ENCODE measurements around the gene IER5L.
"Not testable (repeated sequence)": the region's sequence is repeated elsewhere in the genome, so short reads cannot be mapped to it uniquely, and the experiment has no call there.

Gene IER5L

DNA sequence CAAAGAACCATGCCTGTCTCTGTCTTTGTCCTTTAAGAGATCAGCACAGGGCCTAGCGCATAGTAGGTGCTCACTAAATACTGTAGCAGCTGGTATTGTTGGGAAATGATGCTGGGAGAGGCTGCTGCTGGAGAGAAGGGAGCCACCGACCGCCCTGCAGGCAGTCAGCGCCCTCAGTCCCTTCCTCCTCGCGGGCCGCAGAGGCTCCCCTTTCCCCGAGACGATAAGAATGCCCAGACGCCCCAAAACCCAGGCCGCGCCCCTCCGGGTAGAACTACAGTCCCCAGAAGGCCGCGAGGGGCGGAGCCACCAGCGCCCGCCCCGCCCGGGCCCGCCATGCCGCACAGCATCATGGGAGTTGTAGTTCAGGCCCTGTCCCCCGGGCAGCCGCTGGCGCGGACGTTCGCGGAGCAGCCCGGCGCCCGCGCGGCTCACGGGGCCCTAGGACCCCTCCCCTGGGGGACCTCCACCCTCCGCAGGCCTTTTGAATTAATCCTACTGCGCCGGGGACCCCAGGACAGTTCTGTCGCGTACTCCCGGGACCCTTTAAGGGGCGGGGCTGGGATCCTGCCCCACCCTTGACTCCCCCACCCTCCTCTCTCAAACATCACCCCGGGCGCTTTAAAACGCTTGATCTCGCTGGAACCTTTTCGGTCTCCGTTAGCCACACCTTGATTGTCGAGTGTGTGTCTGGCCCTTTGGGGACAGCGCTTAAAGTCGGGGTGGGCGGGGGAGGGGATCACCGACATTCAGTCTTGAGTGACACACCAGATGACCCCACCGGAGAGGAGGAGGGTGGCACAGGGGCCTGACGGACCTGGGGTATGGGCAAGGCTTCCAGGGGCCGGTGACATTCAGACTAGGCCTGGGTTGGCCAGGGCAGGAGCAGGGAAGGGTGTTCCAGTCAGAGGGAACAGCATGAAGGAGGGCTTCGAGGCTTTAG, 24.8 kb upstream of the IER5L start:
- DNase-seq (ENCODE audit: low read depth) = peak; percentile 55

DNA sequence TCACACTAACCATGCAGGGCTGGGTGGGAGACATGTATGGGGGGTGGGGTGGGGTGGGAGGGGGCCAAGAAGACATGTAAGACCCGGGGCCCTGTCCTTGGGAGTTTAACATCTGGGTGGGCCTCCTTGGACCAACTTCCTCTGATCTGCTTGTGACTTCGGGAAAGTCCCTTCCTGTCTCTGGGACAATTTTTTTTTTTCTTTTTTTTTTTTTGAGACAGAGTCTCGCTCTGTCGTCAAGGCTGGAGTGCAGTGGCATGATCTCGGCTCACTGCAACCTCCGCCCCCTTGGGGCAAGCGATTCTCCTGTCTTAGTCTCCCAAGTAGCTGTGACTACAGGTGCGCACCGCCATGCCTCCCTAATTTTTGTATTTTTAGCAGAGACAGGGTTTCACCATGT, 23.8 kb upstream of the IER5L start:
- DNase-seq (ENCODE audit: low read depth) = no peak

DNA sequence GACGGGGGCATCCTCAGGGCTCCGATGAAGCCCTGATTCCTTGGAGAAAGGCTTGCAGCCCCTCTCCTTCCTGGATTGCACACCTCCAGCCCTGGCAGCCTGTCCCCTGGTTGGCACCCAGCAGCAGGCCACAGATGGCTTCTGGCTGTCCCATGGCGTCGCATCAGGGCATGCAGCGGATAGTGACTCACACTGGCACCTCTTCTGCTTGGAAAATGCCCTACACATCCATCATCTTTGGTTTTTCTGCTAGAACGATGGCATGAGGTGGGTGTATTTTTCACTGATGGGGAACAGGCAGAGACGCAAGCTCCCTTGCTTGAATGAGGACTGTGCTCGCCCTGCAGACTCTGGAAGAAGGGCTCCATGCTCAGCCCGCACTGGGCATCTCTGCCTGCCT, 23.2 kb upstream of the IER5L start:
- no peak for DNase-seq (ENCODE audit: low read depth)

DNA sequence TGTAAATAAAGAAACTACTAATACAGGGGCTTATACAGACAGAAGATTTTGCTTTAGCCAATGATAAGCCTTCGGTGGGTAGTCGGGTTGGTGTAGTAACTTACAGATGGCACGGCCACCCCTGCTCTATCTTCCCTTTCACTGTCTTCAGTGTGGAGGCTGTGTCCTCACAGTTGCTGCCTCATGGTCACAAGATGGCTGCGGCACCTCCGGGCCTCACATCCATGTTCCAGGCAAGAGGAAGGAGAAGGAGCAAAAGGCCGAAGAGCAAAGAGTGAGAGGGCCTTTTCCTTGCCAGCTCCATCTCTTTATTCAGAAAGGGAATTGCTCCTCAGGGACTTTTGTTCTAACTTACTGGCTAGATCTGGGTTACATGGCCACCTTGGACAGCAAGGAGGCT, 22.2 kb upstream of the IER5L start:
- DNase-seq (ENCODE audit: low read depth) = no peak

- DNase-seq (ENCODE audit: low read depth) = no peak
Measured at GRCh38 chr9:129199044-129199435, 21.0 kb upstream of the IER5L start.

DNA sequence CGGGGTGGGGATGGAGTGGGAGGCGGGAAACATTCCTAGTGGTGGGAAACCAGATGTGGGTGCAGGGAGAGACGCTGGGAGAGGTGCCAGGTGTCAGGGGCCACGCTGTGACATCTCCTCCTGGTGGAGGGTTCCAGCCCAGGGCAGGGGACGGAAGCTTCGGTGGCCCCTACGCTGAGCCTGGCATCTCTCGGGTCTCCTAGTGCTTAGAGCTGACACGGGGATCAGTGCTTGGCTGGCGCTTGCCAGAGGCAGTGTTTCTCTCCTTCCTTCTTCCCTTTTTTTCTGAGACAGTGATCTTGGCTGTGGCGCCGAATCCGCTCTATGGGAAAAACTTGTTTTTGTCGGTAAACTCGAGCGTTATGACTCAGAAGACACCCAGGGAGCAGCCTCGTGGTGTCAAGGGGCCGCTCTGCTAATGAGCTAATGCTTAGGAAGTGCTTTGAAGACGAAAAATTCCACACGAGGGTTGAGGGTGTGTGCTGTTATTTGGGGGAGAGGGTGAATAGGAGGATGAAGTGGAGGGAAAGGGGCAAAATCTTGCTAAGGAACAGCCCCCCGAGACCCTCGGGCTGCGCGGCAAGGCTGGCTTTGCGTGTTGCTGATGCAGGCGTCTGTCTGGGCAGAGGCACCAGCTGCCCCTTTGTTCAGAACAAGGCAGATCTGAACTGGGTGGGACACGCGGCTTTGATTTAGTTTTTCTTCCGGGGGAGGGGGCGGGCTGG, 20.4 kb upstream of the IER5L start:
- DNase-seq (ENCODE audit: low read depth) = peak; percentile 68

- DNase-seq (ENCODE audit: low read depth) = no peak
Measured at GRCh38 chr9:129197978-129198318, 19.9 kb upstream of the IER5L start.

- not testable (repeated sequence) for DNase-seq (ENCODE audit: low read depth)
Measured at GRCh38 chr9:129197045-129197444, 19.0 kb upstream of the IER5L start.

GRCh38 chr9:129195606-129196005, 17.5 kb upstream of the IER5L start:
- no peak for DNase-seq (ENCODE audit: low read depth)

DNA sequence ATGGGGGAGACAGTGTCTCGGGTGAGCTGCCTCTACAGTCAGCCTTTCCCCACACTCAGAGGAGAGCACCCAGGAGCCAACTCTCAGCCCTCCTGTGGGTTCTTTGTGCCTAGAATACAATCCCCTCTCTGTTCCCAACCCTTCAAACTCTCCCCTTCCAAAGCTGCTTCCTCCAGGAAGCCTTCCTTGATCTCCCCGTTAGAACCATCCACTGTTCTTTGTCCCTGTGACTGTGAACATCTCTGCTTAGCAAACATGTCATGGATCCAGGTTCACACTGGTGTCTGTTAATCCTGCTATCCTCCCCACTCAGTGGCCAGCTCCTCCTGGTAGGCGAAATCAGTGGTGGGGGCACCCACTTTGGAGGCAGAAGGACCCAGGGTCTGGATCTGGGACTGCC, 16.2 kb upstream of the IER5L start:
- no peak for DNase-seq (ENCODE audit: low read depth)

GRCh38 chr9:129193655-129194054, 15.6 kb upstream of the IER5L start:
- DNase-seq (ENCODE audit: low read depth) = no peak

GRCh38 chr9:129191234-129191633, 13.2 kb upstream of the IER5L start:
- DNase-seq (ENCODE audit: low read depth) = no peak

DNA sequence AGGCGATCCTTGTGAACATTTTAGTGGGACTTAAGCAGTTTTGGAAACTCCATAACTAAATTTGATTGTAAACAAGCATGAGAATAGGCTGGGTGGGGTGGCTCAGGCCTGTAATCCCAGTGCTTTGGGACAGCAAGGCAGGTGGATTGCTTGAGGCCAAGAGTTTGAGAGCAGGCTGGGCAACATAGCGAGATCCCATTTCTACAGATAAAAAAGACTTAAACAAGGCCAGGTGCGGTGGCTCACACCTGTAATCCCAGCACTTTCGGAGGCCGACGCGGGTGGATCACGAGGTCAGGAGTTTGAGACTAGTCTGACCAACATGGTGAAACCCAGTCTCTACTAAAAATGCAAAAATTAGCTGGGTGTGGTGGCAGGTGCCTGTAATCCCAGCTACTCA, 11.9 kb upstream of the IER5L start:
- DNase-seq (ENCODE audit: low read depth) = not testable (repeated sequence)

- no peak for DNase-seq (ENCODE audit: low read depth)
Measured at GRCh38 chr9:129187042-129187441, 9.0 kb upstream of the IER5L start.

GRCh38 chr9:129185991-129186390, 7.9 kb upstream of the IER5L start:
- no peak for DNase-seq (ENCODE audit: low read depth)

GRCh38 chr9:129185402-129185801, 7.3 kb upstream of the IER5L start:
- DNase-seq (ENCODE audit: low read depth) = no peak

DNA sequence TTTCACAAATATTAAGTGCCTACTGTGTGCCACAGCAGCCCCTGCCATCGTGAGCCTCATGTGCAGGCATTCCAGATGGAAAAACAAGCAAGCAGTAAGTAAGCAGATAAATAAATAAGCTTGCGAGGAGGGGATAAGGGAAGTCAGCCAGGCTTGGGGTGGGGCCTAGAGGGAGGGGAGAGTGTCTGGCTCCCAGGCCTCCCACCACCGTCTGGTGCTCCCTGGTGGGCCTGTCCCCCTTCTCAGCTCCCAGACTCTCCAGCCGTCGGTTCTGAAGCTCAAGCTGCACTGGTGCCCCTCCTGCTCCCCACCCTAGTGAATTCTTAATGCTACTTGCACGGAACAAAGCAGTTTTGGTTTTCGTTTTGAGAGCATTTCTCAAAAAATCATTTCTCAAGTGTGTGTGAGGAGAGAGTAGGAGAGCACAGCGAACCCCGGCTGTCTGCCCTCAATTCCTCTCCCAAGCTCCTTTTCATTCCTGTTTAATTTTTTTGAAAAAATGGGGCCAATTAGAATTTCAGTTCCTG, 6.6 kb upstream of the IER5L start:
- no peak for DNase-seq (ENCODE audit: low read depth)

GRCh38 chr9:129184219-129184524, 6.1 kb upstream of the IER5L start:
- DNase-seq (ENCODE audit: low read depth) = no peak

DNA sequence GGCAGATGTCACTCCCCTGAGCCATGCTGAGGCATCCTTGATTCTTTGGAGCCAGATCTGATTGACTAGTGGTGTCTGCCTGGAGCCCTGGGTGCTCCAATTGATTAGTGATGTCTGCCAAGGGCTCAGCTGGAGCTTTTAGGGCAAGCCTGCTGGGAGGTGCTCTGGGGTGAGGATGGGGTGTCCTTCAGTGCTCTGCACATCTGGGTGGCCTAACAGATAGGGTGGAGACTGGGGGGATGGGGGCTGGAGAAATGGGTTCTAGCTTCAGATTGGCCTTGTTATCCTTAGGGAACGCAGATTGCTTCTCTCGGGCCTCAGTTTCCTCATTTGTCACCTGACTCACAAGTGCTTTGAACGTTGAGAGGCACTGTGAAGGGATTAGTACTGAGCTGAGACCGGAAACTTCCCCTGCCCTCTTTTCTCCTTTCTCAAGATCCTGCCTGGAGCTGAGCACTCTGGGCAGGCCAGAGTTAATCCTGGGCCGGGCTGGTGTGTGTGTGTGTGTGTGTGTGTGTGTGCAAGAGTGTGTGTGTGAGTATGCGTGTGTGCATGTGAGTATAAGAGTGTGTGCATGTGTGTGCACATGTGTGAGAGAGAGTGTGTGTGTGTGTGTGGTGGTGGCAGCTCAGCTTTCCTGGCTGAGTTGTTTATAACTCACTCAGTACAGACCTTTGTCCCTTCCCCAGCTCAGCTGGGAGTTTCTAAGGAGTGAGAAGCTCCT, 5.6 kb upstream of the IER5L start:
- no peak for DNase-seq (ENCODE audit: low read depth)

DNA sequence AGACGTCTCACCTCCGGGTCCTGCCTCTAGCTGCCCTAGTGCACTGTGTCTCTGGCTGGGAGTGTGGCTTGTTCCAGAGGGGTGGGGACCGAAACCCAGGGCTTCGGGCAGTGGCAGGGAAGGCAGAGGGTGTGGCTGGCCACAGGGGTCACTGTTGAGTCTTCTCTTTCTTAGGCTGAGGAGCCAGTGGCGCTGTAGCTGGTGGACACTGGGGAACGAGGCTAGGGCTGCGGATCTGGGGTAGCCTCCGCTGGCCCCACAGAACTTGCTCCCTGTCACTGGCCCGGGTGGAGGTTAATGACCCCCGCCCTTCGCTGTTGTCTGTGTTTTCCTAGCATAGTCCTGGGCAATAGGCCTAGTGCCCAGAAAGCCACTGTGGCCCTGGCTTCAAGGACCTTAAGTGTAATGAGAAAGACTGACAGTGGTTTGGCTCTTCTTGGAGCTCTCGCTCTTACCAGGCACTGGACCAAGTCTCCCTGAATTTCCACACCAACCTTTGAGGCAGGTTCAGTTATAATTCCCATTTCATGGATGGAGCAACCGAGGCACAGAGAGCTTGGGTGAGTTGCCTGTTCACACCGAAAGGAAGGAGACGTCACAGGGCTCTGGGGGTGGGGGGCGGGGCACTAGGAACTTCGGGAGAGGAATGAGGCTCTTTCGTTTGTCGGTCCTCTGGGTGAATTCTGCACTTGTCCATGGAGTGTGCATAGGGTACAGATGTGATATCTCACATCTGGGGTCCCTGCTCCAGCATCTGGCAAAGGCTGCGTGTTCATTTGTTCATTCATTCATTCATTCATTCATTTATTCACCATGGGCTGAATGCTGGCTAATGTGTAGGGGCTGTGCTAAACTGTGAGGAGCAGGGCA, 4.8 kb upstream of the IER5L start:
- DNase-seq (ENCODE audit: low read depth) = no peak

DNA sequence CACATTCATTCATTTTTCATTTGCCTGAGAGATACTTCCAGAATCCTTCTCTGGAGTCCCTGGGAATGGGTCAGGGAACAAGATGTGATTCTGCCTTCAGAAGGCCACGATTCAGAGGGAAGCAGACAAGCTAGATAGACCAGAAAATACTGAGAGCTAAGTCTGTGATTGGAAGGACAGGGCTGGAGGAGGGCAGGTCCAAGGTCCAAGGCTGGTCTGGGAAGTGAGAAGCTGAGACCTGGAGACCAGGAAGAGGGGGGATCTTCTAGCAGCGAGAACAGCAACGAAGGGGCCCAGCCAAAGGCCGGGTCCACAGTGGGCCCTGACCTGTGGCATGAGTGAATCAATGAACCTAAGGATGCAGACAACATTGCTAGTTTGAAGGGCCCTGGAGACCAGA, 4.1 kb upstream of the IER5L start:
- DNase-seq (ENCODE audit: low read depth) = no peak

GRCh38 chr9:129181246-129181645, 3.2 kb upstream of the IER5L start:
- DNase-seq (ENCODE audit: low read depth) = no peak
